ENCODE data around the gene NPAS3. TPM values are rescaled to one million over a fixed set of nuclear protein-coding genes. Genes with fewer than 3 reads are reported as not detected.

The NPAS3 gene
- total RNA-seq, 2 donors from 2014 or later = 0.33 to 0.78 TPM

- TF ChIP-seq CTCF (IDR thresholded peaks at IDR 0.05) (no peak), POLR2A (IDR thresholded peaks at IDR 0.05) (no peak)
- Histone ChIP-seq H3K27ac (no peak overlapping the region), H3K36me3 (replicated peaks in 1 of 2; ENCODE audit: insufficient read depth in 1 of 2, low read depth in 2 of 2) (no peaks in the 10 kb centered on the region), H3K4me3 (no peak overlapping the region), H3K9me3 (no peaks in the 10 kb centered on the region), H3K27me3 (no peaks in the 10 kb centered on the region), H3K4me1 (no peaks in the 10 kb centered on the region)
- intact Hi-C loops (cut with DNase I) = no loop called here
- ATAC-seq (no peak), DNase-seq (peak; percentile 12 to 20 (median 14))
- WGBS, 2 donors = 32 to 33% methylated on average over 7 of the region's 7 CpGs
Observed at GRCh38 chr14:33676135-33676566, 737.5 kb downstream of the NPAS3 start.

- DNase-seq (no peak), ATAC-seq (no peak)
- WGBS, 2 donors = 91 to 95% methylated on average over 5 of the region's 5 CpGs
- intact Hi-C loops (cut with DNase I) = no loop called here
- H3K9me3 ChIP-seq = no peaks in the 10 kb centered on the region
- TF ChIP-seq POLR2A (IDR thresholded peaks at IDR 0.05) (no peak), CTCF (IDR thresholded peaks at IDR 0.05) (no peak)
- no peak overlapping the region for H3K27ac ChIP-seq
- no peak overlapping the region for H3K4me3 ChIP-seq
- H3K27me3 ChIP-seq = no peaks in the 10 kb centered on the region
- no peaks in the 10 kb centered on the region for H3K4me1 ChIP-seq
- H3K36me3 ChIP-seq (replicated peaks in 1 of 2; ENCODE audit: insufficient read depth in 1 of 2, low read depth in 2 of 2) = no peaks in the 10 kb centered on the region
Observed at GRCh38 chr14:33676891-33677290, 738.2 kb downstream of the NPAS3 start.

GRCh38 chr14:33678005-33678404 lies 739.3 kb downstream of the NPAS3 start:
- no peaks in the 10 kb centered on the region for H3K9me3 ChIP-seq
- 89 to 91% methylated on average over 5 of the region's 5 CpGs for WGBS, 2 donors
- intact Hi-C loops (cut with DNase I) = no loop called here
- H3K27me3 ChIP-seq = no peaks in the 10 kb centered on the region
- no peak overlapping the region for H3K4me3 ChIP-seq
- no peaks in the 10 kb centered on the region for H3K36me3 ChIP-seq (replicated peaks in 1 of 2; ENCODE audit: insufficient read depth in 1 of 2, low read depth in 2 of 2)
- no peak overlapping the region for H3K27ac ChIP-seq
- TF ChIP-seq POLR2A (IDR thresholded peaks at IDR 0.05) (no peak), CTCF (IDR thresholded peaks at IDR 0.05) (no peak)
- no peak for ATAC-seq
- no peak for DNase-seq
- no peaks in the 10 kb centered on the region for H3K4me1 ChIP-seq

- no peak for TF ChIP-seq POLR2A (IDR thresholded peaks at IDR 0.05)
- TF ChIP-seq CTCF (IDR thresholded peaks at IDR 0.05) = no peak
- H3K27me3 ChIP-seq = no peaks in the 10 kb centered on the region
- DNase-seq (no peak), ATAC-seq (no peak)
- no peak overlapping the region for H3K27ac ChIP-seq
- no peaks in the 10 kb centered on the region for H3K36me3 ChIP-seq (replicated peaks in 1 of 2; ENCODE audit: insufficient read depth in 1 of 2, low read depth in 2 of 2)
- intact Hi-C loops (cut with DNase I) = no loop called here
- WGBS, 2 donors = 66 to 68% methylated on average over 2 of the region's 2 CpGs
- no peaks in the 10 kb centered on the region for H3K4me1 ChIP-seq
- no peaks in the 10 kb centered on the region for H3K9me3 ChIP-seq
- no peak overlapping the region for H3K4me3 ChIP-seq
Observed at GRCh38 chr14:33679025-33679424, 740.3 kb downstream of the NPAS3 start.

- no peak overlapping the region for H3K4me3 ChIP-seq
- ATAC-seq = peak; percentile 18
- no peaks in the 10 kb centered on the region for H3K27me3 ChIP-seq
- no peak overlapping the region for H3K27ac ChIP-seq
- no peaks in the 10 kb centered on the region for H3K4me1 ChIP-seq
- H3K9me3 ChIP-seq = no peaks in the 10 kb centered on the region
- DNase-seq = no peak
- TF ChIP-seq CTCF (IDR thresholded peaks at IDR 0.05) (no peak), POLR2A (IDR thresholded peaks at IDR 0.05) (no peak)
- intact Hi-C loops (cut with DNase I) = no loop called here
- H3K36me3 ChIP-seq (replicated peaks in 1 of 2; ENCODE audit: insufficient read depth in 1 of 2, low read depth in 2 of 2) = no peaks in the 10 kb centered on the region
- WGBS, 2 donors = 72 to 75% methylated on average over 3 of the region's 3 CpGs
Observed at GRCh38 chr14:33679461-33680225, 741.0 kb downstream of the NPAS3 start.
